NCI-H774 (cell line): Measurements from ENCODE around the gene CACNA1A.

ENCODE experiments used
- DNase-seq: peaks from one replicate; lab custom pipeline; 2025; lab: John Stamatoyannopoulos, UW

The CACNA1A gene

GRCh38 chr19:13493516-13494310, 12.6 kb downstream of the CACNA1A start:
- DNase-seq: no peak

- no peak for DNase-seq
Observed at GRCh38 chr19:13492128-13492527, 14.2 kb downstream of the CACNA1A start.

- DNase-seq: no peak
Observed at GRCh38 chr19:13487985-13488384, 18.3 kb downstream of the CACNA1A start.

GRCh38 chr19:13484166-13484565, 22.1 kb downstream of the CACNA1A start:
- no peak for DNase-seq

GRCh38 chr19:13483215-13483614, 23.1 kb downstream of the CACNA1A start:
- DNase-seq: no peak

GRCh38 chr19:13478576-13478975, 27.7 kb downstream of the CACNA1A start:
- no peak for DNase-seq

GRCh38 chr19:13476071-13476470, 30.2 kb downstream of the CACNA1A start:
- no peak for DNase-seq

GRCh38 chr19:13475044-13475443, 31.2 kb downstream of the CACNA1A start:
- DNase-seq: no peak

GRCh38 chr19:13466697-13467096, 39.6 kb downstream of the CACNA1A start:
- no peak for DNase-seq

GRCh38 chr19:13463296-13463695, 43.0 kb downstream of the CACNA1A start:
- DNase-seq: no peak

GRCh38 chr19:13461536-13461935, 44.7 kb downstream of the CACNA1A start:
- DNase-seq: no peak

- DNase-seq: peak; percentile 3
Observed at GRCh38 chr19:13460045-13460444, 46.2 kb downstream of the CACNA1A start.

- DNase-seq: peak; percentile 12
Observed at GRCh38 chr19:13459351-13459750, 46.9 kb downstream of the CACNA1A start.

GRCh38 chr19:13451434-13451995, 54.8 kb downstream of the CACNA1A start:
- DNase-seq: no peak

- DNase-seq: no peak
Observed at GRCh38 chr19:13447978-13448377, 58.3 kb downstream of the CACNA1A start.

- no peak for DNase-seq
Observed at GRCh38 chr19:13441810-13442512, 64.3 kb downstream of the CACNA1A start.

- DNase-seq: no peak
Observed at GRCh38 chr19:13437919-13438618, 68.2 kb downstream of the CACNA1A start.

- DNase-seq: no peak
Observed at GRCh38 chr19:13436352-13436751, 69.9 kb downstream of the CACNA1A start.

- DNase-seq: no peak
Observed at GRCh38 chr19:13430790-13431582, 75.3 kb downstream of the CACNA1A start.

- DNase-seq: no peak
Observed at GRCh38 chr19:13429563-13429962, 76.7 kb downstream of the CACNA1A start.

GRCh38 chr19:13428352-13428751, 77.9 kb downstream of the CACNA1A start:
- no peak for DNase-seq
